ENCODE results near the gene HS3ST5. TPM values are rescaled to one million over a fixed set of nuclear protein-coding genes. Genes with fewer than 3 reads are reported as not detected.

The HS3ST5 gene
- total and polyA plus RNA-seq, 2 donors from 2014 or later, result 0.09 TPM; not detected in 1

GRCh38 chr6:114187563-114187962 is 155.3 kb downstream of the HS3ST5 start:
- H3K27me3 ChIP-seq (ENCODE audit: control insufficient read depth, insufficient read depth, low read length), result no peaks in the 10 kb centered on the region
- no peaks in the 10 kb centered on the region for H3K4me1 ChIP-seq (ENCODE audit: control insufficient read depth in 2 of 3, insufficient read depth in 2 of 3, low read depth in 1 of 3, low read length in 3 of 3)
- DNase-seq (no peak), FAIRE-seq (no peak)
- TF ChIP-seq CTCF (IDR thresholded peaks at IDR 0.05; ENCODE audit: borderline replicate concordance, extremely low read depth, insufficient read depth), result no peak
- H3K4me3 ChIP-seq (ENCODE audit: low read length in 3 of 3), result no peak overlapping the region
- intact Hi-C loops (cut with DNase I), result no loop called here
- H3K36me3 ChIP-seq (ENCODE audit: control insufficient read depth in 2 of 3, insufficient read depth in 3 of 3, low read length in 3 of 3), result no peaks in the 10 kb centered on the region
- H3K9me3 ChIP-seq (ENCODE audit: control insufficient read depth in 2 of 3, insufficient read depth in 1 of 3, low read length in 3 of 3), result no peaks in the 10 kb centered on the region
- H3K27ac ChIP-seq (ENCODE audit: low read depth in 2 of 2, low read length in 2 of 2), result no peak overlapping the region
- no peak overlapping the region for H3K9ac ChIP-seq (ENCODE audit: low read length in 3 of 3)

GRCh38 chr6:114181664-114182063 is 161.2 kb downstream of the HS3ST5 start:
- no peak for DNase-seq
- Histone ChIP-seq H3K4me1 (ENCODE audit: control insufficient read depth in 2 of 3, insufficient read depth in 2 of 3, low read depth in 1 of 3, low read length in 3 of 3) (no peaks in the 10 kb centered on the region), H3K9ac (ENCODE audit: low read length in 3 of 3) (no peak overlapping the region), H3K4me3 (ENCODE audit: low read length in 3 of 3) (no peak overlapping the region), H3K27ac (ENCODE audit: low read depth in 2 of 2, low read length in 2 of 2) (no peak overlapping the region), H3K27me3 (ENCODE audit: control insufficient read depth, insufficient read depth, low read length) (no peaks in the 10 kb centered on the region), H3K9me3 (ENCODE audit: control insufficient read depth in 2 of 3, insufficient read depth in 1 of 3, low read length in 3 of 3) (no peaks in the 10 kb centered on the region), H3K36me3 (ENCODE audit: control insufficient read depth in 2 of 3, insufficient read depth in 3 of 3, low read length in 3 of 3) (no peaks in the 10 kb centered on the region)
- no peak for FAIRE-seq
- intact Hi-C loops (cut with DNase I), result no loop called here
- TF ChIP-seq CTCF (IDR thresholded peaks at IDR 0.05; ENCODE audit: borderline replicate concordance, extremely low read depth, insufficient read depth), result no peak

- no peak overlapping the region for H3K4me3 ChIP-seq (ENCODE audit: low read length in 3 of 3)
- H3K9ac ChIP-seq (ENCODE audit: low read length in 3 of 3), result no peak overlapping the region
- intact Hi-C loops (cut with DNase I), result no loop called here
- no peak for TF ChIP-seq CTCF (IDR thresholded peaks at IDR 0.05; ENCODE audit: borderline replicate concordance, extremely low read depth, insufficient read depth)
- no peak overlapping the region for H3K27ac ChIP-seq (ENCODE audit: low read depth in 2 of 2, low read length in 2 of 2)
- H3K27me3 ChIP-seq (ENCODE audit: control insufficient read depth, insufficient read depth, low read length), result no peaks in the 10 kb centered on the region
- H3K9me3 ChIP-seq (ENCODE audit: control insufficient read depth in 2 of 3, insufficient read depth in 1 of 3, low read length in 3 of 3), result no peaks in the 10 kb centered on the region
- no peaks in the 10 kb centered on the region for H3K36me3 ChIP-seq (ENCODE audit: control insufficient read depth in 2 of 3, insufficient read depth in 3 of 3, low read length in 3 of 3)
- no peak for DNase-seq
- FAIRE-seq, result no peak
- H3K4me1 ChIP-seq (ENCODE audit: control insufficient read depth in 2 of 3, insufficient read depth in 2 of 3, low read depth in 1 of 3, low read length in 3 of 3), result no peaks in the 10 kb centered on the region
Observed at GRCh38 chr6:114179411-114179810, 163.4 kb downstream of the HS3ST5 start.

- Histone ChIP-seq H3K36me3 (ENCODE audit: control insufficient read depth in 2 of 3, insufficient read depth in 3 of 3, low read length in 3 of 3) (no peaks in the 10 kb centered on the region), H3K4me3 (ENCODE audit: low read length in 3 of 3) (no peak overlapping the region), H3K4me1 (ENCODE audit: control insufficient read depth in 2 of 3, insufficient read depth in 2 of 3, low read depth in 1 of 3, low read length in 3 of 3) (no peaks in the 10 kb centered on the region), H3K9ac (ENCODE audit: low read length in 3 of 3) (no peak overlapping the region), H3K27ac (ENCODE audit: low read depth in 2 of 2, low read length in 2 of 2) (no peak overlapping the region), H3K9me3 (ENCODE audit: control insufficient read depth in 2 of 3, insufficient read depth in 1 of 3, low read length in 3 of 3) (no peaks in the 10 kb centered on the region), H3K27me3 (ENCODE audit: control insufficient read depth, insufficient read depth, low read length) (no peaks in the 10 kb centered on the region)
- TF ChIP-seq CTCF (IDR thresholded peaks at IDR 0.05; ENCODE audit: borderline replicate concordance, extremely low read depth, insufficient read depth), result no peak
- FAIRE-seq (no peak), DNase-seq (no peak)
- intact Hi-C loops (cut with DNase I), result no loop called here
Observed at GRCh38 chr6:114176726-114177125, 166.1 kb downstream of the HS3ST5 start.
